T47D (cell line): ENCODE data around the gene PLIN1.

Experiments used
- DNase-seq, 2 experiments: peaks; one replicate each; pipeline versions ENCODE4 v3.0.0 to v3.0.0-alpha.2; 2011 to 2012; ENCODE audit warnings: low read depth in 1 of 2, low spot score in 1 of 2
- JUND ChIP-seq: IDR thresholded peaks from 2 replicates; pipeline ENCODE4 v1.6.1; 2012; ENCODE audit warnings: low read depth
- in situ Hi-C: cut with HindIII; loops from 2 replicates; pipeline ENCODE4 v1.10.0; 2016; ENCODE audit warnings: low sequenced_read_pairs, low pct_unique_long_range_greater_than_20kb

Gene PLIN1

DNA sequence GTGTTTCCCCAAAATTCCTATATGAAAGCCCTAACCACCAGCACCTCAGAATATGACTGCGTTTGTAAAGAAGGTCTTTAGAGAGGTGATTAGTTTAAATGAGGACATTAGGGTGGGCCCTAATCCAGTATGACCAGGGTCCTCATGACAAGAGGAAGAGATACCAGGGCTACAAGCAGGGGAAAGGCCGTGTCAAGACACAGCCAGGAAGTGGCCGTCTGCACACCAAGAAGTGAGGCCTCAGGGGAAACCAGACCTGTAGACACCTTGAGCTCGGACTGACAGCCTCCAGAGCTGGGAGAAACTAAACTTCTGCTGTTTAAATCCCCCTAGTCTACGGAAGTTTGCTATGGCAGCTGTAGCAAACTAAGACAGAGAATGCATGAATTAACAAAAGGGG, 38.1 kb downstream of the PLIN1 start:
- in situ Hi-C loops = no loop called here
- no peak for DNase-seq
- no peak for TF ChIP-seq JUND

DNA sequence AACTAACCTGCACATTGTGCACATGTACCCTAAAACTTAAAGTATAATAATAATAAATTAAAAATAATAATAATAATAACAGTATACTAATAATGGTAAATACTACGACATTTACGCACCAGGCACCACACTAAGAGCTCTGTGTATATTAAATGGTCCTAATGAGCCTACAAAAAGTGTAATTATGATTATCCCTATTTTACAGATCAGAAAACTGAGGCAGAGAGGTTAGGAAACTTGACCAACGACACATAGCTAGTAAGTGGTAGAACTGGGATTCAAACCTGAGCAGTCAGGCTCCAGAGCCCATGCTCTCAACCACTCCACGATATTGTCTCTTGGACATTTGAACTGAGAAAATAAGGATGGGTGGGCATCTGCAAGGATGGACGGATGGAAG, 38.9 kb downstream of the PLIN1 start:
- DNase-seq = no peak
- in situ Hi-C loops = no loop called here
- no peak for TF ChIP-seq JUND

DNA sequence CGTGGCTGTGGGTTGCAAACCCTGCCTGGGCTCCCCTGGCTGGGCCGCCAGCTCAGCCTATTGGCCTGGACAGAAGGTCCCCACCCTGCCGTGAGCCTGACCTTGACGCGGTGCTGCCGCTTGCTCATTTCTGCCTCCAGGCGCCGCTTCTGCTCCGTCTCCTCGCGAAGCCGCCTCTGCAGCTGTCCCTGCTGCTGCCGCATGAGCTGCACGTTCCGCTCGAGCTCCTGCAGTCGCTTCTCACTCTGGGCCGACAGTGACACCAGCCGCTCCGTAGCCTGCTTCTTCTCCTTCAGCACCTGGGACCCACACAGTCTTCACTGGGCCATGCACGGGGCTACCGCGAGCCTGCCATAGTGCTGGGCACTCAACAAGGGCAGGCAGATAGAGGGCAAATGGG, 45.6 kb downstream of the PLIN1 start:
- no peak for TF ChIP-seq JUND
- DNase-seq = no peak
- in situ Hi-C loops = no loop called here

DNA sequence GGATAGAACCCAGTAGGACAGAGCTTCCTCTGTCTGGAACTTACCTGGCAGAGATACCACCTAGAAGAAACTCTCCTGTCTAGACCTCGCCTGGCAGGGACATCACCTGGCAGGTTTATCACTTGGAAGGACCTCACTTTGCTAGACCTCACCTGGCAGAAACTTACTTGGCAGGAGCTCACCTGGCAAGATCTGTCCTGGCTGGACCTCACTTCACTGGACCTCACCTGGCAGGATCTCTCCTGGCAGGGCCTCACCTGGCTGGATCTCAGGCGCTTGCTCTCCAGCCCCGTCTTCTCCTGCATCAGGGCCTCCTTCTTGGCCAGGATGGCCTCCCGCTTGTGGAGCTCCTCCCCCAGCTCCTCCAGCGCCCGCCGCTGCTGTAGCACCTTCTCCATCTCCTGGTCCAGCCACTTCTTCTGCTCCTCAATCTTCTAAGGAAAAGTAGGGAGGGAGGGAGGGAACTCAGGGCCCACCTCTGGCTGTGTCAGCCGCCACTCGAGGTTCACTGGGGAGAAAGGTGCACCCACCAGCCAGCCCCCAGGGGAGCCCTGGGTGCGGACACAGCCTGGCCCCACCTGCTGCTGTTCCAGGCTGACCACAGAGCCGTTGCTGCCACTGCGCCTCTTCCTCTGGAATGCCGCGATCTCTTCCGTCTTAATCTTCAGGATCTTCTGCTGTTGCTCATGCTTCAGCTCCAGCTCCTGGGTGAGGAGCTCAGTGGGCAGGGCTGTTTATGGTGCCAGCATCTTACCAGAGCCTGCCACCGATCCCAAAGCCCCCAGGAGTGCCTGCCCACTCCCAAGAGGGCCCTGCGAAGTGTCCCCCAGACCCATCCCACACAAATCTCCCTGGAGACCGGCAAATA, 46.4 kb downstream of the PLIN1 start:
- DNase-seq = peak in 1 of 2 experiments; percentile 4
- in situ Hi-C loops = no loop called here
- no peak for TF ChIP-seq JUND

DNA sequence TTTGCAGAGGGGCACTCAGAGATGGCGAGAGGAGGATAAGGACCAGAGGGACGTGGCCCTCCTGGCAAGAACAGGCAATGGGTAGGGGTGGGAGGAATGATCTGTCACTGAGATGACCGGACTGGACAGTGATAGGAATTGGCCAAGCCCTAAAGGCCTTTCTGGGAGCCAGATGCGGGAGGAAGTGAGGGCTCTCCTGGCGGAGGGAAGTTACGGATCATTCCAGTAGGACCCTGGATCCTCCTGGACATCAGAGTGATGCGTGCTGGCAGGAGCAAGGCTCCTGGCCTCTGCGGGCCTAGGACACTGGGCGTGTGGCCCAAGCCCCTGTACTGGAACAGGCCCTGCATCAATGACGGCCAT, 47.3 kb downstream of the PLIN1 start:
- in situ Hi-C loops = no loop called here
- TF ChIP-seq JUND = no peak
- no peak for DNase-seq

DNA sequence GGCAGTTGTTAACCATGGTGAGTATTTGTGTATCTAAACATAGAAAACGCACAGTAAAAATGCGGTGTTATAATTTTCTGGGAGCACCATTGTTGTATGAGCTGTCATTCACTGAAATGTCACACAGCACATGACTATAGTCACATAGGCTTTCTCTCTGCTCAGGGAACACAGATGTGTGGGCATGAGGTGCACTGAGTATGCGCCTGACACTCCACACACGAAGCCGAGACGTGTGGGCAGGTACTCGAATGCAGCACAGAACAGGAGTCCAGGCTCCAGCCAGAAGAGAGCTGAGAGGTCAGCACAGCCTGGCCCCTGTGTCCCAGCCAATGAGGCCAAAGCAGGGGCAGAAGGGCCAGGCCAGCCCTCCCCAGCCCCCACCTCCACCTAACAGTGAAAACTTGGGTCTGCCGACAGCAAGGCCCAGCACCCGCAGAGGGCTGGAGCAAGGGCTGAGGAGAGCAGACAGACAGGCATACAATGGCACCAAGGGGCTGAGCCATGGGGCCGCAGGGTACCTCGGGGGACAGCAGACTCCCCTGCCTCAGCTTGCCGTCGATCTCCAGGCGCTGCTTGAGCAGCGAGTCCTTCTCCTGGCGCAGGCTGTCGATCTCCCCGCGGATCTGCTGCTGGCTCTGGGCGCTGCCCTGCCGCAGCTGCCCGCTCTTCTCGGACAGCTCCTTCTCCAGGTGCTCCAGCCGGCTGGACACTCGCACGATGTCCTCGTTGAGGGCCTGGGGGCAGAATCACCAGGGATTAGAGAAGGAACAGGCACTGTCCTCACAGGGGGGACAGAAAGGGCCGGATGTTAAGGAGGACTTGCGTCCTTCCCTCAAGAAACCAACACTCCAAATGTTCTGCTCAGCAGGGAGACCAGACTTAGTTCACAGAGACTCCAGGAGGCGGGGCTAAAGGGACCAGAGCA, 47.9 kb downstream of the PLIN1 start:
- in situ Hi-C loops = no loop called here
- TF ChIP-seq JUND = no peak
- peak in 1 of 2 experiments; percentile 4 for DNase-seq

DNA sequence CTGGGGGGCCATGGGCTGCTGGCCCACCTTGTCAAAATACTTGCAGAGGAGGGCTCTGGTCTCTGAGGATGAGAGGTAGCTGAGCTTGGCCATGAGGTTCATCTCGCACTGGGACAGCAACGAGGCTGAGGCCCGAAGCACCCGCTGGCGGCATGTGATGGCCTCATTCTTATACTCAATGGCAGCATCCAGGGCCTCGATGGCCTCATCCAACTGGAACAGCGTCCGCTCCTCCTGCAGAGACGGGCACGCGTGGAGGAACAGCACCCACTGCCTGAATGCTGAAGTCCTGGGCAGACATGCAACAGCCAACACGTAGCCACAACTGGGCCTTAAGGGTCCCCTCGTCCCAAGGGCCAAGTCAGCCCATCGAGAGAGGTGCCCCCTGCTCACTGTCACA, 48.9 kb downstream of the PLIN1 start:
- no peak for TF ChIP-seq JUND
- no peak for DNase-seq
- in situ Hi-C loops = no loop called here

DNA sequence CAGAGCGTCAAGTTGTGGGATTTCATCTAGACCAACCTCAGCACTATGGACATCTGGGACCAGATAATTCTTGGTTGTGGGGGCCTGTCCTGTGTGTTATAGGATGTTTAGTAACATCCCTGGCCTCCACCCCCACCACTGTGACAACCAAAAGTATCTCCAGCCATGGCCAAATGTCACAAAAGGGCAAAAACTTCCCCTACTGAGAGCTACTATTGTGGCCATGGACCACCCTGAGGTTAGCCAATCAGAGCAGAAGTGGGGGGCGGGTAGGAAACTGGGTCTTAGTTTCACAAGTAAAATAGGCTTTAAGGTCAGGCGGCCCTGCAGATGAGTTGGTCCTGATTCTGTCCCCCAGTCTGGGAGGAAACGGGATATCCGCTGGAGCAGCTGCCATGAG, 49.3 kb downstream of the PLIN1 start:
- no peak for TF ChIP-seq JUND
- DNase-seq = no peak
- in situ Hi-C loops = no loop called here

DNA sequence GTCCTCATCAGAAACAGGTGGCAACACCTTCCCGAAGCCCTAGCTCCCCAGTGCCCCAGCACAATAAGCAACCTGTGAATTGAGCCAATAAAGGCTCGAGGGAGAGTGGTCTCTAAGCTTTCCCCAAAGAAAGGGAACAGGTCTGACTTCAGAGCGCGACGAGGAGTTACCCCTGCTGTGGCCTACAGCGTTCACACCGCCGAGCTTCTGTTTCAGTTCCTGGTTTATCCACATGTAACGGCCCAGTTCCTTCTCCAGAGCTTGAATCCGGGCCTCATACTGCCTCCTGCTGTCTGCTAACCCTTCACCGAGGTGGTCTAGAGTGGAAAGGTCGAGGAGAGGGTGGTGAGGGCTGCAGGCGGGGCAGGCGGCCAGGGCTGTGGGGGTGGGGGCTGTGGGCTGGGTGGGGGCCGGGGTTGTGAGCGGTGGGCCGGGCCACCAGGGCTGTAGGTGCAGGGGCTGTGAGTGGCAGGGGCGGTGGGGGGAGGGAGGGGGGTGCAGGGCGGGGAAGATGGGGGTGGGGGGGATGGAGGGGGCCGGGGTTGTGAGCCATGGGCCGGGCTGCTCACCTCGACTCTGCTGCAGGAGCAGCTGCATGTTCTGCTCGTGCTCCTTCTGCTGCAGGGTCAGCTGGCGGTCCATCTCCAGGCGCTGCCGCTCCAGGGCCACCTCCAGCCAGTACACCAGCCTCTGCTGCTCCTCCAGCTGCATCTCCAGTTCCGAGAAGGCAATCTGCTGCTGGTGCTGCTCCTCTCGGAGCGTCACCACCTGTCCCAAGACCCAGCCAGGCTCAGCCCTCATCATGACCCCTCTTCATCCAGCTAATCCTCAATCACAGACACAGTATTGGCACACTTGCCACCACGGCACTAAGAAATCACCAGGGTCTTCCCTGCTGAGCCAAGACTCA, 50.1 kb downstream of the PLIN1 start:
- TF ChIP-seq JUND = no peak
- no peak for DNase-seq
- in situ Hi-C loops = no loop called here

DNA sequence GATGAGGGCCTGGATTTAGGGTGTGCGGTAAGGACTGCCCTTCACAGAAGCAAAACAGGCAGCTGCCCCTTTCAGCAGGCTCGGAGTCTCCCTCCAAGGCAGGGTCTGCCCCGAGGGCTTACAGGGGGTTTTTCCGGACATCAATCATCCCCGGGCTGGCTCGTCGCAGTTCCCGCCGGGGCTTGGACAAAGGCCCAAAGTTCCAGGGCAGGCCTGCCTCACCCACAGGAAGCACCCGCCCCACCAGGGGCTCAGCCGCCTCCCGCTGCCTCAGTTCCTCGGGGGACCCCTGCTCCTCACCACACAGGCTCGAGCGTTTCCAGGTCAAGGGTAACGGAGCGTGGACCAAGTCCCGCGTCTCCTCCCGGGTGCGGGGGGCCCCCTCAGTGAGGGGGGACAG, 50.9 kb downstream of the PLIN1 start:
- in situ Hi-C loops = no loop called here
- no peak for TF ChIP-seq JUND

DNA sequence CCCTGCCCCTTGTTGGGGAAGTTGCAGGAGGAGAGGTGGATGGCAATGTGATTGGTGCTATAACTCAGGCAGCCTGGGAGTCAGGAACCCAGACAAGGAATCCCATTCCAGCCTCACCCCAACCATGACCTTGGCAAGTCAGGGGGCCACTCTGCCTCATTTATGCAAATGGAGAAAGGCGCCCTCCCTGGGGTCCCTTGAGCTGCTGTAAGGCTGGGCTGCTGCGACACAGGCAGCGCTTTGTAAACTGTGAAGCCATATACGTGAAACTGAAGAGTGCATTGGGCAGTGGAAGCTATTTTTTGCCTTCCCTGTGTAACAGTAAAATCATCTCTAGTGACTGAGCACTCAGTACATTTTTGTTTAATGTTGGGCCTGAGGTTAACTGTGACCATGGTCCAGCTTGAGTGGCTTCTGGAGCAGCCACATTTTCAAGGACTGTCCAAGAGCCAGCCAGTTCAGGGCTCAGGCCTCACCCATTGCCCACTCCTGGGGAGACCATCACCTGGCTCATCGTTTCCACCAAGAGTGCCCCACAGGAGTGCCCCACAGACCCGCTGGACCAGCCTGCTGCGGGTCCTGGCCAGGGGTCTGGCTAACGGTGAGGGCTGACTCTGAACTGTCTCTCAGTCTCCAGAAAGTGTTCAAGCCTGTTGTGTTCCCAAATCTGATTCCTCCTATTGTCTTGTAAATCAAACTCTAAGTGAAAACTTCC, 51.8 kb downstream of the PLIN1 start:
- DNase-seq = no peak
- no peak for TF ChIP-seq JUND
- in situ Hi-C loops = no loop called here

More for the DNA sequence above, 50.9 kb downstream of the PLIN1 start:
- no peak for DNase-seq

DNA sequence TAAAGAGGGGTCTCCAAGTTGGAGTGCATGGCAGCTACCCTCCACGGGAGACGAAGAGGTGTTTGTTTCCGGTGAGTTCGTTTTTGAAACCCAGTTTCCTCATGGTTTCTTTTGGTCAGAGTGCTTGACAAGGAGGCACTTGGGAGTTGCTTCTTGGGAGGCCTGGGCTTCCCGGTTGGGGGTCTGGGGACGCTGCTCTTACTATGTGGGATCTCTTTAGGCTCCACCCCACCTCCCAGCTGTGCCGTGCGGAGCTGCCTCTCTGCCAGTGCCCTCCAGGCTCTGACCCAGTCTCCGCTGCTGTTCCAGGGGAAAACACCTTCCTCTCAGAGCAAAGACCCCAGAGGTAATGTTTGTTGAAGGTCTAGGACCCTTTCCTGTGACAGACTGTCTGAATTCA, 53.5 kb downstream of the PLIN1 start:
- DNase-seq = no peak
- no peak for TF ChIP-seq JUND
- in situ Hi-C loops = no loop called here
